Neural progenitor cell (in vitro differentiated cells): ENCODE data around the gene KMT5B. TPM values are rescaled to one million over a fixed set of nuclear protein-coding genes. Genes with fewer than 3 reads are reported as not detected.

Source experiments
- DNase-seq: peaks from one replicate; pipeline ENCODE4 v3.0.0-alpha.2; 2016; ENCODE audit warnings: low spot score
- H2AFZ ChIP-seq: fragments of 200-600 bp; sonication (generic); replicated peaks from 2 replicates; pipeline ENCODE4 v1.6.1; 2016; ENCODE audit warnings: antibody characterized with exemption
- H3F3A ChIP-seq: fragments of 200-600 bp; sonication (generic); 2 replicates; pipeline ENCODE4 v1.6.1; 2016; ENCODE audit warnings: antibody characterized with exemption, low read depth
- H3K27ac ChIP-seq: fragments of 200-600 bp; sonication (generic); 2 replicates; pipeline ENCODE4 v1.5.1; 2016; ENCODE audit warnings: mild to moderate bottlenecking
- H3K27me3 ChIP-seq: fragments of 200-600 bp; sonication (generic); 2 replicates; pipeline ENCODE4 v1.6.1; 2016; ENCODE audit warnings: mild to moderate bottlenecking, moderate library complexity
- H3K36me3 ChIP-seq: fragments of 200-600 bp; sonication (generic); 2 replicates; pipeline ENCODE4 v1.5.1; 2016
- H3K4me1 ChIP-seq: fragments of 200-600 bp; sonication (generic); 2 replicates; pipeline ENCODE4 v1.6.1; 2016; ENCODE audit warnings: mixed run types
- H3K4me2 ChIP-seq: fragments of 200-600 bp; sonication (generic); 2 replicates; pipeline ENCODE4 v1.6.1; 2016
- H3K4me3 ChIP-seq: fragments of 200-600 bp; sonication (generic); 2 replicates; pipeline ENCODE4 v1.5.1; 2016
- H3K79me2 ChIP-seq: fragments of 200-600 bp; sonication (generic); 2 replicates; pipeline ENCODE4 v1.6.1; 2016; ENCODE audit warnings: low read depth
- H3K9ac ChIP-seq: fragments of 200-600 bp; sonication (generic); 2 replicates; pipeline ENCODE4 v1.6.1; 2016
- H3K9me3 ChIP-seq: fragments of 200-600 bp; sonication (generic); 2 replicates; pipeline ENCODE4 v1.5.1; 2016; ENCODE audit warnings: low read depth
- H4K20me1 ChIP-seq: fragments of 200-600 bp; sonication (generic); 2 replicates; pipeline ENCODE4 v1.6.1; 2016; ENCODE audit warnings: low read depth
- H3K27ac Mint-ChIP-seq: 3 replicates; pipeline ENCODE4 v1.8.0; 2021; ENCODE audit warnings: mixed read lengths
- H3K27me3 Mint-ChIP-seq: 2 replicates; pipeline ENCODE4 v1.8.0; 2022; ENCODE audit warnings: low read depth, mild to moderate bottlenecking, inconsistent platforms, moderate library complexity, mixed read lengths; ENCODE audit not compliant: insufficient read depth
- H3K36me3 Mint-ChIP-seq: 3 replicates; pipeline ENCODE4 v1.8.0; 2021; ENCODE audit warnings: mixed read lengths
- H3K4me1 Mint-ChIP-seq: 3 replicates; pipeline ENCODE4 v1.8.0; 2021; ENCODE audit warnings: mixed read lengths
- H3K4me3 Mint-ChIP-seq: 3 replicates; pipeline ENCODE4 v1.8.0; 2021; ENCODE audit warnings: mild to moderate bottlenecking, moderate library complexity, mixed read lengths
- H3K9me3 Mint-ChIP-seq: 3 replicates; pipeline ENCODE4 v1.8.0; 2020; ENCODE audit warnings: mixed read lengths
- EZH2 ChIP-seq: fragments of 200-600 bp; sonication (generic); IDR thresholded peaks from 2 replicates; pipeline ENCODE4 v1.6.1; 2017; ENCODE audit warnings: antibody characterized with exemption, mild to moderate bottlenecking, moderate library complexity
- EZH2phosphoT487 ChIP-seq: fragments of 200-600 bp; sonication (generic); IDR thresholded peaks from 2 replicates; pipeline ENCODE4 v1.6.1; 2017; ENCODE audit warnings: antibody characterized with exemption
- total RNA-seq: library from RNA; depleted of rRNA; stranded (reverse); fragments of >200 nt; gene quantifications from 2 replicates; pipeline ENCODE4 v1.2.3, GENCODE V29; 2015; ENCODE audit warnings: low replicate concordance
- TF ChIP-seq, protein P1 (sequence below): fragments of 200-600 bp; sonication (generic); IDR thresholded peaks from 2 replicates; pipeline ENCODE4 v1.5.1; 2017; ENCODE audit warnings: antibody characterized with exemption, mild to moderate bottlenecking

Gene KMT5B
- total RNA-seq, 1 donor from 2014 or later = 62.4 TPM

DNA sequence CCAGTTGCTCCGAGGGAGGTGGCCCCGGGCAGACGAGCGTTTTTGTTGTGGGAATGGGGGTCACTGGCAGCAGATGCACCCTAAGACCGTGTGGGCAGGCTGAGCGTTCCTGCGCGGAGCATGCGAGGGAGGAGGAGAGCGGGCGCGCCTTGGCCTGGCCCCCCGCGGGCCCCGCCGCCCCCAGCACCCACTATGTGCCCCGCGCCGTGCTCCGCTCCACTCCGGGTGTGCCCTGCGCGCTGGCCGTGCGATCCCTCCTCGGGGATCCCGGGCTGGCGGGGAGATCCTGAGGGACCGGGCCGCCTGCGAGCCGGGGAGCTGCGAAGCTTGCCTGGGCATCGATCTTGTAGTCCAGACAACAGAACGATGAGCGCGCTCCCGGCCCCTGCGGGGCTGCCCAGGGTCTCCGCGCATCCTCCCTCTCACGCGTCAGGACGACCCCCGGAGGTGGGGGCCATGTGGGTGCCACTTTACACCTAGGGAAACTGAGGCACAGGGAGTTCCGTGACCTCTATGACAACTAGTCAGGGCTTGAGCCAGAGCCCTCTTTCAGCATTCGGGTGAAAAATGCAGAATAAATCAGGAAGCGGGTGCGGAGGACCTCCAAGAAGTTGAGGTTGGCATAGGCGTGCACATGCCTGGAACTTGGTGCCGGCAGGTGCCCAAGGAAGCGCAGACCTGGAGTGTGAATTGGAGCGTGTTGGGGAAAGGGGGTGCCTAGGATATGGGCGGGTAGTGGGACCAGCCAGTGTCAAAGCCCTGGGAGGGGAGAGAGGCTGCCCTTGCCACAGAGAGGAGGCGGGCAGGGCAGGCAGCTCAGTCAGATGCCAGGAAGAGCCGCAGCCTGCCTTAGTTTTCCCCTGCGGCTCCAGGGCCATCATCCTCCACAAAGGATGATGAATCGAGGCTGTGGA, 1.3 kb upstream of the KMT5B start:
- Histone ChIP-seq H3K79me2 (peaks cover 32% of the 10 kb centered on the region), H2AFZ (peak overlapping the region; percentile 86), H3K4me1 (peaks cover 29% of the 10 kb centered on the region), H3K9ac (peak overlapping the region; percentile 98), H3K4me2 (peak overlapping the region; percentile 85), H3K9me3 (no peaks in the 10 kb centered on the region), H3K27ac (peak overlapping the region; percentile 100), H3K27me3 (no peaks in the 10 kb centered on the region), H3K36me3 (no peaks in the 10 kb centered on the region), H3F3A (peaks cover 34% of the 10 kb centered on the region), H3K4me3 (peak overlapping the region; percentile 86), H4K20me1 (peaks cover 30% of the 10 kb centered on the region)
- Mint-ChIP-seq H3K36me3 (no peaks in the 10 kb centered on the region), H3K27ac (peak overlapping the region; percentile 95), H3K27me3 (peaks cover 25% of the 10 kb centered on the region), H3K9me3 (peaks cover 2% of the 10 kb centered on the region), H3K4me3 (peak overlapping the region; percentile 83), H3K4me1 (peaks cover 34% of the 10 kb centered on the region)
- DNase-seq = peak; percentile 62
- TF ChIP-seq EZH2 (no peak), EZH2phosphoT487 (no peak)
- TF ChIP-seq, protein P1, sequence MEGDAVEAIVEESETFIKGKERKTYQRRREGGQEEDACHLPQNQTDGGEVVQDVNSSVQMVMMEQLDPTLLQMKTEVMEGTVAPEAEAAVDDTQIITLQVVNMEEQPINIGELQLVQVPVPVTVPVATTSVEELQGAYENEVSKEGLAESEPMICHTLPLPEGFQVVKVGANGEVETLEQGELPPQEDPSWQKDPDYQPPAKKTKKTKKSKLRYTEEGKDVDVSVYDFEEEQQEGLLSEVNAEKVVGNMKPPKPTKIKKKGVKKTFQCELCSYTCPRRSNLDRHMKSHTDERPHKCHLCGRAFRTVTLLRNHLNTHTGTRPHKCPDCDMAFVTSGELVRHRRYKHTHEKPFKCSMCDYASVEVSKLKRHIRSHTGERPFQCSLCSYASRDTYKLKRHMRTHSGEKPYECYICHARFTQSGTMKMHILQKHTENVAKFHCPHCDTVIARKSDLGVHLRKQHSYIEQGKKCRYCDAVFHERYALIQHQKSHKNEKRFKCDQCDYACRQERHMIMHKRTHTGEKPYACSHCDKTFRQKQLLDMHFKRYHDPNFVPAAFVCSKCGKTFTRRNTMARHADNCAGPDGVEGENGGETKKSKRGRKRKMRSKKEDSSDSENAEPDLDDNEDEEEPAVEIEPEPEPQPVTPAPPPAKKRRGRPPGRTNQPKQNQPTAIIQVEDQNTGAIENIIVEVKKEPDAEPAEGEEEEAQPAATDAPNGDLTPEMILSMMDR = no peak

DNA sequence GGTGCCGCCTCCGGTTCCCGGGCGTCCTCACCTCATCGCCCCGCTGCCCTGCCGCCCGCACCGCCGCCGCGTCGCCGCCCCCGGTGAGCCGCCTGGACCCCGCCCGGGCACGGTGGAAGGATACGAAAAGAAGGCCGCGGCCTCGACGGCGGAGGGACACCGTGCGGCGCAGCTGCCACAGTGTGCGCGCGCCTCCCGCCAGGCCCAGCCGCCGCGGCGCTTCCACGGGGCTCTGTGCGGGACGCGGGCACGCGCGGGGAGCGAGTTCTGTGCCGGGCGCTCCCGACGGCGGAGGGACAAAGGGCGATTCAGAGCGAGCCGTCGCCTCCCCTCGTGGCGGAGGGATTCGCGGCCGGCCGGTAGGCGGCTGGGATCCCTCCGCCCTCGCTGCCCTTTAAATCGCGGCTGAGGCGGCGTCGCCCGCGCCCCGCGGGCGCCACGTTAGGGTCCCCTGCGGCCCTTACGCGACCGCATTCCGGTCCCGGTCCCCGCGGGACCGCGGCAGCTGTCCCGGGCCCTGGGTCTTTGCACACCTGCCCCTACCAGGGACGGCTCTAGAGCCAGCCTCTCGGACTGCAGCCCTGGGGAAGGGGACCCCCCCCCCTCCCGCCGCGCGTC, 568 bp upstream of the KMT5B start:
- H3K9me3 Mint-ChIP-seq = peaks cover 2% of the 10 kb centered on the region
- H4K20me1 ChIP-seq = peaks cover 38% of the 10 kb centered on the region
- H3K9ac ChIP-seq = peak overlapping the region; percentile 98
- H3K27me3 Mint-ChIP-seq = peaks cover 25% of the 10 kb centered on the region
- H3K27ac Mint-ChIP-seq = peak overlapping the region; percentile 69
- no peaks in the 10 kb centered on the region for H3K27me3 ChIP-seq
- H3K36me3 ChIP-seq = no peaks in the 10 kb centered on the region
- TF ChIP-seq EZH2phosphoT487 = no peak
- TF ChIP-seq, protein P1 = peak; percentile 14
- no peak for TF ChIP-seq EZH2
- peaks cover 39% of the 10 kb centered on the region for H3K79me2 ChIP-seq
- H3K4me3 ChIP-seq = peak overlapping the region; percentile 86
- H3K4me1 ChIP-seq = peaks cover 31% of the 10 kb centered on the region
- peaks cover 39% of the 10 kb centered on the region for H3F3A ChIP-seq
- peak; percentile 97 for DNase-seq
- H3K4me1 Mint-ChIP-seq = peaks cover 38% of the 10 kb centered on the region
- H3K4me3 Mint-ChIP-seq = peak overlapping the region; percentile 83
- H3K9me3 ChIP-seq = no peaks in the 10 kb centered on the region
- H3K36me3 Mint-ChIP-seq = no peaks in the 10 kb centered on the region
- H2AFZ ChIP-seq = peak overlapping the region; percentile 86
- H3K4me2 ChIP-seq = peak overlapping the region; percentile 85
- peak overlapping the region; percentile 100 for H3K27ac ChIP-seq

DNA sequence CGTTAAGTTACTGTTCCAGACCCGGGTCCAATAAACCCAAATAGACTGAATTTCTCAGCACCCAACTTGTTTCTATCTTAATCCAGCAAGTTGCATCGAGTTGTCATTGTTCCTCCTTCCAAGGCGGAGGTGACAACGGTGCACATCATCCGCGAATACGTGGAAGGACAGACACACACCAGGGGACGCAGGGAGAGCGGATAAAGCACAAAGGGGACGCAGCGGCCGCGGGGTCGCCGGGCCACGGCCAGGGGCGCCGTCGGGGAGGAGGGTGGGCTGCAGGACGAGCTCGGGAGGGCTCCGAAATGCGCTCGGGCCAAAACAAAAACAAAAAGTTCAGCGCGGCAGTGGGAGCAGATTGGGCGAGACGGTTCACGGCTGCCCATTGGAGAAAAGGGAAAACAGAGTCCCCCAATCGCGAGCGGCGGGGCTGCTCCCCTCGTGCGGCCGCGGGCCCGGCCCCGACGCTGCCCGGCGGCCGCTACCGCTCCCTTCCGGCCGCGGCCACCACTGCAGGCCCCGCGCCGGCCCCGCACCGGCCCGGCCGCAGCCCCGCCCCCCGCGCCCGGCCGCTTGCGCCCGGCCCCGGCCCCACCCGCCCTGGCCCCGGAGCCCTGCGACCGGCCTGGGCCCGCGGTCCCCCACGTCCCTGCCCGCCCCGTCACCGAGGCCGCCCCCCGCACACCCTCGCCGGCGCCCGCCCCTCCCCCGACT, 518 bp downstream of the KMT5B start:
- Histone ChIP-seq H3K79me2 (peaks cover 50% of the 10 kb centered on the region), H3K9me3 (no peaks in the 10 kb centered on the region), H3K27ac (peak overlapping the region; percentile 100), H4K20me1 (peaks cover 49% of the 10 kb centered on the region), H3K27me3 (no peaks in the 10 kb centered on the region), H2AFZ (peak overlapping the region; percentile 55), H3K36me3 (no peaks in the 10 kb centered on the region), H3K4me3 (peak overlapping the region; percentile 96), H3K4me1 (peaks cover 31% of the 10 kb centered on the region), H3K4me2 (peak overlapping the region; percentile 97), H3F3A (peaks cover 39% of the 10 kb centered on the region), H3K9ac (peak overlapping the region; percentile 98)
- peak; percentile 94 for DNase-seq
- Mint-ChIP-seq H3K27me3 (peaks cover 25% of the 10 kb centered on the region), H3K9me3 (peaks cover 2% of the 10 kb centered on the region), H3K4me1 (peaks cover 41% of the 10 kb centered on the region), H3K36me3 (no peaks in the 10 kb centered on the region), H3K27ac (peak overlapping the region; percentile 99), H3K4me3 (peak overlapping the region; percentile 95)
- TF ChIP-seq, protein P1 = peak; percentile 36
- no peak for TF ChIP-seq EZH2phosphoT487
